ENCODE data around the gene LPP. TPM values are rescaled to one million over a fixed set of nuclear protein-coding genes. Genes with fewer than 3 reads are reported as not detected.

The LPP gene
- total and polyA plus RNA-seq, 10 of the 15 experiments (the other 5 are each of a cell fraction or from before 2014, with no cell fraction given), result under 0.01 to 0.62 (median 0.03) TPM

GRCh38 chr3:188218603-188219002 is 64.6 kb downstream of the LPP start:
- no peak for FAIRE-seq

GRCh38 chr3:188219147-188219546 is 65.2 kb downstream of the LPP start:
- no TSS peak for BruUV-seq (replicated peaks)
- no peak overlapping the region for H3K9ac ChIP-seq (ENCODE audit: control insufficient read depth, insufficient read depth, low read length)
- FAIRE-seq (no peak), DNase-seq (ENCODE audit: low read depth, low spot score) (no peak), ATAC-seq (no peak)
- no peak overlapping the region for H3K4me2 ChIP-seq (ENCODE audit: control insufficient read depth, insufficient read depth)
- intact Hi-C loops (cut with micrococcal nuclease; ENCODE audit: unreplicated experiment), result no loop called here
- no peak overlapping the region for H2AFZ ChIP-seq (ENCODE audit: control insufficient read depth, low read depth, low read length)
- H3K27ac ChIP-seq (ENCODE audit: control insufficient read depth, insufficient read depth), result no peak overlapping the region
- H3K4me1 ChIP-seq (ENCODE audit: control insufficient read depth, insufficient read depth, low read length), result no peaks in the 10 kb centered on the region
- ChIA-PET RAD21 (ENCODE audit: unreplicated experiment) (no interaction called here), CTCF (interaction anchor here (0.6 kb wide), 1 partner anchor 168 kb away, joined by 3 read pairs; no protein-coding TSS in a partner anchor), SMC1A (ENCODE audit: uncharacterized antibody, unreplicated experiment) (no interaction called here), POLR2A (no interaction called here)
- WGBS (ENCODE audit: insufficient coverage, insufficient replicate concordance, low lambda C conversion rate, missing lambda C conversion rate), result 77% methylated on average over 5 of the region's 5 CpGs
- H3K9me3 ChIP-seq (replicated peaks; ENCODE audit: control insufficient read depth, insufficient read depth, low read length), result no peaks in the 10 kb centered on the region
- H4K20me1 ChIP-seq (ENCODE audit: control insufficient read depth, insufficient read depth), result no peaks in the 10 kb centered on the region
- H3K4me3 ChIP-seq, result no peak overlapping the region
- H3K79me2 ChIP-seq (ENCODE audit: control insufficient read depth, insufficient read depth, low read length), result no peaks in the 10 kb centered on the region
- H3K27me3 ChIP-seq (replicated peaks in 1 of 2; ENCODE audit: control insufficient read depth in 2 of 2, insufficient read depth in 2 of 2, low read length in 1 of 2), result peaks cover 0 to 7% of the 10 kb centered on the region in 2 experiments; a peak in 2 of 4 replicates
- no peak for TF ChIP-seq SUZ12 (IDR thresholded peaks at IDR 0.05; ENCODE audit: unreplicated experiment)
- TF ChIP-seq RELA (IDR thresholded peaks at IDR 0.05; ENCODE audit: borderline replicate concordance, partially characterized antibody), result no peak
- no peaks in the 10 kb centered on the region for H3K36me3 ChIP-seq (ENCODE audit: control insufficient read depth in 2 of 2, insufficient read depth in 2 of 2, low read length in 1 of 2)
- in situ Hi-C loops (cut with MboI), result no loop called here

More at GRCh38 chr3:188218603-188219002, 64.6 kb downstream of the LPP start:
- no peaks in the 10 kb centered on the region for H3K79me2 ChIP-seq (ENCODE audit: control insufficient read depth, insufficient read depth, low read length)
- ChIA-PET POLR2A (no interaction called here), RAD21 (ENCODE audit: unreplicated experiment) (no interaction called here), SMC1A (ENCODE audit: uncharacterized antibody, unreplicated experiment) (no interaction called here), CTCF (no interaction called here)
- BruUV-seq (replicated peaks), result no TSS peak
- no peak for TF ChIP-seq RAD21 (IDR thresholded peaks at IDR 0.05; ENCODE audit: insufficient read depth, low read depth, low read length)
- H3K9me3 ChIP-seq (replicated peaks; ENCODE audit: control insufficient read depth, insufficient read depth, low read length), result no peaks in the 10 kb centered on the region
- peaks cover 0 to 5% of the 10 kb centered on the region in 2 experiments; a peak in 2 of 4 replicates for H3K27me3 ChIP-seq (replicated peaks in 1 of 2; ENCODE audit: control insufficient read depth in 2 of 2, insufficient read depth in 2 of 2, low read length in 1 of 2)
- H3K4me2 ChIP-seq (ENCODE audit: control insufficient read depth, insufficient read depth), result no peak overlapping the region
- no peak overlapping the region for H3K4me3 ChIP-seq
- no peak overlapping the region for H3K27ac ChIP-seq (ENCODE audit: control insufficient read depth, insufficient read depth)
- no peaks in the 10 kb centered on the region for H3K36me3 ChIP-seq (ENCODE audit: control insufficient read depth in 2 of 2, insufficient read depth in 2 of 2, low read length in 1 of 2)
- in situ Hi-C loops (cut with MboI) (no loop called here), intact Hi-C loops (cut with micrococcal nuclease; ENCODE audit: unreplicated experiment) (no loop called here)
- no peak overlapping the region for H2AFZ ChIP-seq (ENCODE audit: control insufficient read depth, low read depth, low read length)
- DNase-seq (ENCODE audit: low read depth, low spot score) (no peak), ATAC-seq (no peak)
- H3K4me1 ChIP-seq (ENCODE audit: control insufficient read depth, insufficient read depth, low read length), result no peaks in the 10 kb centered on the region
- WGBS (ENCODE audit: insufficient coverage, insufficient replicate concordance, low lambda C conversion rate, missing lambda C conversion rate), result 0% methylated on average over 1 of the region's 1 CpG
- no peaks in the 10 kb centered on the region for H4K20me1 ChIP-seq (ENCODE audit: control insufficient read depth, insufficient read depth)
- H3K9ac ChIP-seq (ENCODE audit: control insufficient read depth, insufficient read depth, low read length), result no peak overlapping the region

All from GM12878 (cell line).